AG04449 (cell line): ENCODE measurements around the gene MGA.

Experiments used
- CTCF ChIA-PET: fragments of 350-600 bp; formaldehyde crosslinking; extraction: SDS; loops from one replicate; lab custom pipeline; 2021; ENCODE audit warnings: antibody characterized with exemption; lab: Yijun Ruan, JAX
- POLR2A ChIA-PET: fragments of 400-600, 350-600 bp; formaldehyde crosslinking; extraction: SDS; loops from one replicate; lab custom pipeline; 2020; ENCODE audit warnings: antibody characterized with exemption, inconsistent platforms; lab: Yijun Ruan, JAX
- DNase-seq: peaks from one replicate; pipeline ENCODE4 v3.0.0-alpha.2; 2010; ENCODE audit warnings: low read depth, low spot score
- H3K4me3 ChIP-seq: 2 replicates; pipeline ENCODE4 v1.5.1; 2011; ENCODE audit warnings: low read depth, mild to moderate bottlenecking, control low read depth, low read length
- CTCF ChIP-seq: IDR thresholded peaks from one replicate; pipeline ENCODE4 v1.5.1; 2011; ENCODE audit warnings: mild to moderate bottlenecking, moderate library complexity, low read length, control low read depth, inconsistent platforms; ENCODE audit not compliant: insufficient read depth; ENCODE audit errors: missing control alignments

The MGA gene

DNA sequence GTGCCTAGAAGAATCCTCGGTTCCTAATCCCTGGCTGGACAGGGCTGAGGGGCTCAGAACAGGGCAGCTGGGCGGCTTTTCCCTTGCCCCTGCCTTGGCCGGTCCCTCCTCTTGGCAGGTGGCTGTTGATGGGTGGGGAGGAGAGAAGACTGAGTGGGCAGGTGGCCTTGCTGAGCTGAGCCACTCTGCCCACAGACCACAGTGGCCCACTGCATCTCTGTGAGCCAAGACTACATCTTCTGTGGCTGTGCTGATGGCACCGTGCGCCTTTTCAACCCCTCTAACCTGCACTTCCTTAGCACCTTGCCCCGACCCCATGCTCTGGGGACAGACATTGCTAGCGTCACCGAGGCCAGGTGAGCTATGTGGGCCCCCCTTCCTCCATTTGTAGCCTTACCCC lies 153.2 kb downstream of the MGA start:
- CTCF ChIA-PET, result interaction anchor here (1.4 to 17.2 kb wide), 9 partner anchors 10 to 347 kb away, joined by 4 to 756 read pairs (median 33); partner anchors contain the start of gene MAPKBP1
- POLR2A ChIA-PET, result no interaction called here
- TF ChIP-seq CTCF, result no peak
- H3K4me3 ChIP-seq, result no peak overlapping the region
- DNase-seq, result no peak

DNA sequence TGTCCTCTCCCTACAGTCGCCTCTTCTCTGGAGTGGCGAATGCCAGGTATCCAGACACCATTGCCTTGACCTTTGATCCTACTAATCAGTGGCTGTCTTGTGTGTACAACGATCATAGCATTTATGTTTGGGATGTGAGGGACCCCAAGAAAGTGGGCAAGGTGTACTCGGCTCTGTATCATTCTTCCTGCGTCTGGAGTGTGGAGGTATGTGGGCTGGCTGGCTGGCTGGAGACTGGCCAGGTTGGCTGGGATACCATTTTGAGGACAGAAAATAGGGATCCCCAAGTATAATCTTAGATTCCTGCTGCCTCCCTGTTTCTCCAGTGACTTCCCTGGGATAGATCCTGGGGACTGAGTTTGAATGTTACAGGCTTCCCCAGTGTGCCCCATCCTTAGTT lies 154.3 kb downstream of the MGA start:
- TF ChIP-seq CTCF, result no peak
- ChIA-PET POLR2A (no interaction called here), CTCF (interaction anchor here (1.0 to 17.2 kb wide), 3 partner anchors 10 to 257 kb away, joined by 3 to 756 read pairs (median 6); partner anchors contain the start of gene MAPKBP1)
- no peak overlapping the region for H3K4me3 ChIP-seq
- no peak for DNase-seq

GRCh38 chr15:41816788-41817187 lies 156.6 kb downstream of the MGA start:
- CTCF ChIA-PET, result interaction anchor here (0.8 to 5.9 kb wide), 2 partner anchors 44 to 214 kb away, joined by 3 to 51 read pairs; partner anchors contain the start of gene MAPKBP1
- no peak for DNase-seq
- POLR2A ChIA-PET, result no interaction called here
- no peak overlapping the region for H3K4me3 ChIP-seq
- TF ChIP-seq CTCF, result no peak

DNA sequence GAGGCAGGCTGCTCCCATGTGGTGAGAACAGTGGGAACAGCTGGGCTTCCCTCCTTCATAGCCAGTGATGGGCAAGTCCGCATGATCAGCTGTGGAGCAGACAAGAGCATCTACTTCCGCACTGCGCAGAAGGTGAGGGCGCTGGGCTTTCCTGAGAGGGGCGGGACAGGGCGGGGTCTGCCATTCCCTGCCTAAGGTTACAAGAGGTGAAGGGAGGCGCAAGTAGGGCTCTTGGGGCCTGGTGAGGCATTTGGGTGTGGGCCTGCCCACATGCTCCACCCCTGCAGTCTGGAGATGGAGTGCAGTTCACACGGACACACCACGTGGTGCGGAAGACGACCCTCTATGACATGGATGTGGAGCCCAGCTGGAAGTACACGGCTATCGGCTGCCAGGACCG lies 157.1 kb downstream of the MGA start:
- H3K4me3 ChIP-seq, result no peak overlapping the region
- TF ChIP-seq CTCF, result no peak
- DNase-seq, result no peak
- ChIA-PET POLR2A (no interaction called here), CTCF (interaction anchor here (0.8 to 5.9 kb wide), 4 partner anchors 9 to 352 kb away, joined by 3 to 51 read pairs (median 4); partner anchors contain the start of gene MAPKBP1)

- H3K4me3 ChIP-seq, result no peak overlapping the region
- ChIA-PET POLR2A (no interaction called here), CTCF (interaction anchor here (1.0 to 5.9 kb wide), 4 partner anchors 9 to 352 kb away, joined by 3 to 51 read pairs (median 4); partner anchors contain the start of gene MAPKBP1)
- TF ChIP-seq CTCF, result no peak
- DNase-seq, result no peak
Measured at GRCh38 chr15:41817781-41818180, 157.6 kb downstream of the MGA start.

- ChIA-PET CTCF (interaction anchor here (1.0 to 9.2 kb wide), 4 partner anchors 9 to 85 kb away, joined by 3 to 98 read pairs (median 27); partner anchors contain the start of gene MAPKBP1), POLR2A (no interaction called here)
- TF ChIP-seq CTCF, result no peak
- no peak overlapping the region for H3K4me3 ChIP-seq
- DNase-seq, result no peak
Measured at GRCh38 chr15:41819455-41820050, 159.3 kb downstream of the MGA start.
